HG03439 (cell line): ENCODE measurements around the gene POLE.

Source experiments
- ATAC-seq: cut with Tn5 transposase; IDR thresholded peaks from one replicate; pipeline ENCODE4 v1.9.1; 2021; ENCODE audit warnings: mild to moderate bottlenecking, moderate library complexity; ENCODE audit not compliant: unreplicated experiment

Gene POLE

GRCh38 chr12:132617822-132618682 lies 69.1 kb downstream of the POLE start:
- ATAC-seq: no peak

- ATAC-seq: no peak
These were observed 69.9 kb downstream of the POLE start for GRCh38 chr12:132617135-132617701.

GRCh38 chr12:132615579-132616038 lies 71.5 kb downstream of the POLE start:
- ATAC-seq: no peak

- no peak for ATAC-seq
These were observed 72.1 kb downstream of the POLE start for GRCh38 chr12:132614861-132615578.

- ATAC-seq: no peak
These were observed 73.1 kb downstream of the POLE start for GRCh38 chr12:132614029-132614428.

GRCh38 chr12:132611620-132612019 lies 75.5 kb downstream of the POLE start:
- no peak for ATAC-seq

- no peak for ATAC-seq
These were observed 76.1 kb downstream of the POLE start for GRCh38 chr12:132610866-132611602.

GRCh38 chr12:132610051-132610759 lies 76.9 kb downstream of the POLE start, which contains the start of gene LRCOL1:
Gene LRCOL1, minus strand, starts transcription at chr12:132610582. Its CDS starts 4,331 bp downstream, at chr12:132606251.
- ATAC-seq: no peak

GRCh38 chr12:132608231-132609171 lies 78.6 kb downstream of the POLE start:
- ATAC-seq: no peak

GRCh38 chr12:132606927-132607326 lies 80.2 kb downstream of the POLE start:
- ATAC-seq: no peak

- ATAC-seq: no peak
These were observed 80.7 kb downstream of the POLE start for GRCh38 chr12:132606466-132606865.

GRCh38 chr12:132605892-132606291 lies 81.2 kb downstream of the POLE start:
- ATAC-seq: no peak

- ATAC-seq: no peak
These were observed 82.3 kb downstream of the POLE start for GRCh38 chr12:132604668-132605441.

GRCh38 chr12:132604151-132604618 lies 83.0 kb downstream of the POLE start:
- ATAC-seq: no peak

- ATAC-seq: no peak
These were observed 83.6 kb downstream of the POLE start for GRCh38 chr12:132603240-132604150.

- ATAC-seq: no peak
These were observed 84.4 kb downstream of the POLE start for GRCh38 chr12:132602572-132603239.
